IPS-11a (cell line): ENCODE results near the gene ZNFX1.
"Not testable (repeated sequence)": the region's sequence is repeated elsewhere in the genome, so short reads cannot be mapped to it uniquely, and the experiment has no call there.

Source experiments
- H3K4me3 ChIP-seq: one replicate; pipeline ENCODE4 v1.5.1; 2013; ENCODE audit warnings: low read depth, low read length, control low read depth

The ZNFX1 gene

DNA sequence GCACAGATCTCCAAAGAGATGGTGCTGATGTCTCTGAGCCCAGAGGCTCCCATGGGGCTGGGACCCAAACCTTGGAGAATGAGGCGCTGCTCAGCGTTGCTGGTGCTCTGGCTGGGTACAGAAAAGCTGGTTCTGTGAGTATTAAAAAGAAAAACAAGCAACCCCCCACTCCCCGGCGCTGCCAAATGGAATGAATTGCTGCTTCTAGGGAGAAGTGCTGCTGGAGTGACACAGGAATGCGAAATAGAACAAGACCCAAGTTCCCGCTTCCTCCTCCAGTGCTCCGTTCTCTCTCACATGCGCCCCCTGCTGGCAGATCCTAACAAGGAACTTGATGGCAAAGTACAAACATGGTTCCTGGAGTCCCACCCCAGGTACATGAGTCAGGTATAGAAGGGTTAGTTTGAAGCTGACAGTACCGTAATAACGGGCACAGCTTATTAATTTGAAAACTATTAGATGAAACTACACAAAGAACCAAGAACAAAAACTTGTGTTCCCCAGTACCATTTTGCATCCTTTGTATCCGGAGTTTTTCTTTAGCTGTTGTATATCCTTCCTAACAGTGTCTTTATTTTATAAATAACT lies 60.8 kb downstream of the ZNFX1 start:
- no peak overlapping the region for H3K4me3 ChIP-seq

DNA sequence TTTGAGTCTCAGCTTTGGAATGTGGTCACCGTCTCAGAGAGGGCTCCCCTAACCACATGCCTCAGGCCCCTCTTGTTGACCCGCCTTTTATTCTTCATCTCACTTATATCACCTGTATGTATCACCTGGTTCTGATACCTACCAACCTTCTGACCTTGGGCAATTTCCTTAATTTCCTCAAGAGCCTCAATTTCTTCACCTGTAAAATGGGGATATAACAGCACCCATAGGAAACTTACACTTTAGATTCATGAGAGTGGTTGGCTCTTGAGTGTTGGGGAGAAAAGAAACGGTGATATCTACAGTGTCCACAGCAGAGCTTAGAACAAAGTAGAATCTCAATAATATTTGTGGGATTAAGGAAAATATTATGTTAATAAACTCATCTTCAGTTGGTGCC lies 62.6 kb downstream of the ZNFX1 start:
- H3K4me3 ChIP-seq = no peak overlapping the region

DNA sequence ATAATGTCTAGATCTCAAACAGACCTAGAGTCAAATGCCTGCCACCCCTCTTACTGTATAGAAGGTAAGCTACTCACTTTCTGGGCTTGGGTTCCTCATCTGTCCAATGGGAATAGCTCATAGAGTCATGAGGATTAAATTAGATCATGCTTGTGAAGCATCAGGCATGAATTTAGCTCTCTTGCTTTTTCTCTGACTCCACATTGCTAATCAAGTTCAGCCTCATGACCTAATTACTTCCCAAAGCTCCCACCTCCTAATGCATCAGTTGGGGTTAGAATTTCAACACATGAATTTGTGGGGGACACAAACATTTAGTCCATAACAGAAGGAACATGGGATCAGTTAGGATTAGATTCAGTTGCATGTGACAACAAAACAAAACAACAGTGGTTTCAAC lies 63.3 kb downstream of the ZNFX1 start:
- no peak overlapping the region for H3K4me3 ChIP-seq

DNA sequence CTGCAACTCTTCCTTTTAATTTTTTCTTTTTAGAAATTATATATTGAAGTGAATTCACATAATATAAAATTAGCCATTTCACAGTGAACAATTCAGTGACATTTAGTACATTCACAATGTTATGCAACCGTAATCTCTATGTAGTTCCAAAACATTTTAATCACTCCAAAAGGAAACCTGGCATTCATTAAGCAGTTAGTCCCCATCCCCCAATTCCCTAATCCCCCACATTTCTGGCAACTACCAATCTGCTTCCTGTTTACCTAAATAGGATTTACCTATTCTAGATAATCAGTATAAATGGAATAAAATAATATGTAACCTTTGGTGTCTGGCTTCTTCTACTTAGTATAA lies 67.1 kb downstream of the ZNFX1 start:
- no peak overlapping the region for H3K4me3 ChIP-seq

DNA sequence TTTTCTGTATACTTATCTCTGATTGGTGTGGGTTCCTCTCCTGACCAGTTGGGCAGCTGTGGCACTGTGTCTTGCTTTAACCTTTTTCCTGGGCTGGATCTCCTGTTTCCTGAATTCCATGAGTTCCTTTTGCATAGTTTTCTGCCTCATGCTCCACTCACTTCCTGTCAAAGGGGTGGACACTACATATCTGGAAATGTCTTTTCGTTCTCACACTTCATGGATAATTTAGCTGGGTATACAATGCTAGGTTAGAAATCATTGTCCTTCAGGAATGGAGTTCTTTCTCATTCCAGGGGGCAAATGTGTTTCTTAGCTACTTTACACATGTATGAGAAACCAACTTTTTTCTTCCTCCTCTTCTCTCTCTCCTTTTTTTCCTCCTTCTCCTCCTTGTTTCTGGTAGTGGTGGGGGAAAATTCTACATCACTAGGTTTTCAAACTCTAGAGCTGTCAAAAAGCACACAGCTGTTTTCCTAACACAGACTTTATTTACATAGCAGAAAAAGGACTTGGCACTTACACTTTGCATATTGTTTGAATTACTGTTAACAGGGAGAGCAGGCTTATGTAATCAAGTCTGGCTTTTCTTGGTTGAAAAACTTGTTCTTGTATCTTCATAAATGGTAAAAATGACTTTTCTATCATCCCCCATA lies 67.6 kb downstream of the ZNFX1 start:
- no peak overlapping the region for H3K4me3 ChIP-seq

DNA sequence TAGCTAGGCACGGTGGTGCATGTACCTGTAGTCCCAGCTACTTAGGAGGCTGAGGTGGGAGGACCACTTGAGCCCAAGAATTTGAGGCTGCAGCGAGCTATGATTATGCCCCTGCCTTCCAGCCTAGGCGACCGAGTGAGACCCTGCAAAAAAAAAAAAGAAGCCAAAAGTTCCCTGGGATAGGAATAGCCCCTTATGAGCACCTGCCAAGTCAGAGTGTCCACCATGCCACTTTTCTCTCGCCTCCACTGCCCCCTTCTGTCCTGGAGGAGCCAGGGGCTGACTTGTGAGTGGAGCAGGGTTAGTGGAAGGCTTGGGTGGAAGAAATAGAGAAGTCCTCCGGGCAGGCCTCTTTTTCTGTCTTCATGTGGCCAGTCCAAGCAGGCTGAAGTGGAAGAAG lies 70.8 kb downstream of the ZNFX1 start:
- no peak overlapping the region for H3K4me3 ChIP-seq

DNA sequence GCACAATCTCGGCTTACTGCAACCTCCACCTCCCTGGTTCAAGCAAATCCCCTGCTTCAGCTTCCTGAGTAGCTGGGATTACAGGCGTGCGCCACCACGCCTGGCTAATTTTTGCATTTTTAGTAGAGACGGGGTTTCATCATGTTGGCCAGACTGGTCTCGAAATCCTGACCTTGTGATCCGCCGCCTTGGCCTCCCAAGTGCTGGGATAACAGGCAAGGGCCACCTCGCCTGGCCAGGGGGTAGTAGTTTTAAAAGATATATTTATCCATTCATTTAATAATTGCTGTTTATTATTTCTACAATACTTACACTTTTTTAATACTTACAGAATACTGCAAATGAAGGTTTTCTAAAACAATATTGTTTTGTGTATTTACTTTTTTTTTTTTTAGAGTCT lies 74.1 kb downstream of the ZNFX1 start:
- no peak overlapping the region for H3K4me3 ChIP-seq

DNA sequence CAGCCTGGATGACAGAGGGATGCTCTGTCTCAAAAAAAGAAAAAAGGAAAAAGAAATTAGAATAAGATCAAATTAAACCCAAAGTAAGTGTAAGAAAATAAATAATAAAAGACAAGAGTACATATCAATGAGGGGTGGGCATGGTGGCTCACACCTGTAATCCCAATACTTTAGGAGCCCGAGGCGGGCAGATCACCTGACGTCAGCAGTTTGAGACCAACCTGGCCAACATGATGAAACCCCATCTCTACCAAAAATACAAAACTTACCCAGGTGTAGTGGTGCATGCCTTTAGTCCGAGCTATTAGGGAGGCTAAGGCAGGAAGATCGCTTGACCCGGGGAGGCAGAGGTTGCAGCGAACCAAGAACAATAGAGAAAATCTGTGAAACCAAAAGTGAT lies 74.8 kb downstream of the ZNFX1 start:
- H3K4me3 ChIP-seq = no peak overlapping the region

DNA sequence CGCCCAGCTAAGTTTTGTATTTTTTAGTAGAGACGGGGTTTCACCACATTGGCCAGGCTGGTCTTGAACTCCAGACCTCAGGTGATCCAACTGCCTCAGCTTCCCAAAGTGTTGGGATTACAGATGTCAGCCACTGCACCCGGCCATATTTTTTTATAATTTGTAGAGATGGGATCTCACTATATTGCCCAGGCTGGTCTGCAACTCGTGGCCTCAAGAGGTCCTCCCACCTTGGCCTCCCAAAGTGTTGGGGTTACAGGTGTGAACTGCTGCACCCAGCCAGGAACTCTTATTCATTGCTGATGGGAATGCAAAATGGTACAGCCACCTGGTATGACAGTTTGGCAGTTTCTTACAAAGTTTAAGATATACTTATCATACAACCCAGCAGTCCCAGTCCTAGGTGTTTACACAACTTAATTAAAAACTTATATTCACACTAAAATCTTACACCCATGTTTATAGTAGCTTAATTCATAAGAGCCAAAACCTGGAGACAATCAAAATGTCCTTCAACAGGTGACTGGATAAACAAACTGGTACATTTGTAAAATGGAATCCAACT lies 78.0 kb downstream of the ZNFX1 start:
- no peak overlapping the region for H3K4me3 ChIP-seq

DNA sequence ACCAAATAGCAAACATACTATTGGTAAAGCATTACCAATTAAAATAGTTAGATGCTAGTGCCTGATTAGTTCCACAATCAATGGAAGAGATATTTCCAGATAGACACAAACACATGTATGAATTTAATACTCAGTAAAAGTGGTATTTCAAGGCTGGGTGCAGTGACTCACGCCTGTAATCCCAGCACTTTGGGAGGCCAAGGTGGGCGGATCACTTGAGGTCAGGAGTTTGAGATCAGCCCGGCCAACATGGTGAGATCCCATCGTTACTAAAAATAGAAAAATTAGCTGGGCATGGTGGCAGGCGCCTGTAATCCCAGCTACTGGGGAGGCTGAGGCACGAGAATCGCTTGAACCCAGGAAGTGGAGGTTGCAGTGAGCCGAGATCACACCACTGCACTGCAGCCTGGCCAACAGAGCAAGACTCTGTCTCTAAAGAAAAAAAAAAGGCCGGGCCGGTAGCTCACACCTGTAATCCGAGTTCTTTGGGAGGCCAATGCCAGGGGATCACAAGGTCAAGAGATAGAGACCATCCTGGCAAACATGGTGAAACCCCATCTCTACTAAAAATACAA lies 84.8 kb downstream of the ZNFX1 start:
- H3K4me3 ChIP-seq = not testable (repeated sequence)
